ENCODE results near the gene GSKIP.
A peak's percentile ranks its signal among the peaks of the same experiment; 100 is the strongest.

The GSKIP gene

DNA sequence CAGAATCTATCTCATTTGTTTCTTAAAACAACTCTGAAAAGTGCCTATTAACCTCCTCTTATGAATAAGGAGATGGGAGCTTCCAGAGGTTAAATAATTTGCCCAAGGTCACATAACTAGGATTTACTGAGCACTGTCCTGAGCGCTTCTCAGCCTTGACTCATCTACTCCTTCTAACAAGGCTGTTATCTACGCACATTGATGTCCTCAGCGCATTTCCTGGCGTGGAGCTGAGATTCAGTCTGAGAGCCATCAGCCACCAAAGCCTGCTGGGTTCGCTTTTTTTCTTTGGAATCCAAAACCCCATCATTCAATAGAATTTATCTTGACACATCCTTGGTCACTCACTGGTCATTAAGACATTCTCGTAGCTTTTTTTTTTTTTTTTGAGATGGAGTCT lies 57.9 kb downstream of the GSKIP start:
- DNase-seq (ENCODE audit: insufficient read length): no peak
- no peak for TF ChIP-seq TAF1 (IDR thresholded peaks at IDR 0.05; ENCODE audit: borderline replicate concordance, low read depth, low read length)
- no peak for TF ChIP-seq POLR2AphosphoS5 (IDR thresholded peaks at IDR 0.05; ENCODE audit: low read depth, low read length)
- TF ChIP-seq POLR2A (IDR thresholded peaks at IDR 0.05; ENCODE audit: low read depth, low read length): no peak
- no peak for FAIRE-seq

GRCh38 chr14:96422992-96423391 lies 59.7 kb downstream of the GSKIP start:
- TF ChIP-seq POLR2A (IDR thresholded peaks at IDR 0.05; ENCODE audit: low read depth, low read length): no peak
- no peak for TF ChIP-seq POLR2AphosphoS5 (IDR thresholded peaks at IDR 0.05; ENCODE audit: low read depth, low read length)
- TF ChIP-seq TAF1 (IDR thresholded peaks at IDR 0.05; ENCODE audit: borderline replicate concordance, low read depth, low read length): no peak
- DNase-seq (ENCODE audit: insufficient read length) (no peak), FAIRE-seq (no peak)

- no peak for TF ChIP-seq POLR2AphosphoS5 (IDR thresholded peaks at IDR 0.05; ENCODE audit: low read depth, low read length)
- DNase-seq (ENCODE audit: insufficient read length) (no peak), FAIRE-seq (no peak)
Observed at GRCh38 chr14:96423446-96424108, 60.3 kb downstream of the GSKIP start.

- TF ChIP-seq TAF1 (IDR thresholded peaks at IDR 0.05; ENCODE audit: borderline replicate concordance, low read depth, low read length) (no peak), POLR2AphosphoS5 (IDR thresholded peaks at IDR 0.05; ENCODE audit: low read depth, low read length) (no peak), POLR2A (IDR thresholded peaks at IDR 0.05; ENCODE audit: low read depth, low read length) (no peak)
- FAIRE-seq (peak; percentile 75), DNase-seq (ENCODE audit: insufficient read length) (peak; percentile 17)
Observed at GRCh38 chr14:96424109-96424989, 61.0 kb downstream of the GSKIP start.

DNA sequence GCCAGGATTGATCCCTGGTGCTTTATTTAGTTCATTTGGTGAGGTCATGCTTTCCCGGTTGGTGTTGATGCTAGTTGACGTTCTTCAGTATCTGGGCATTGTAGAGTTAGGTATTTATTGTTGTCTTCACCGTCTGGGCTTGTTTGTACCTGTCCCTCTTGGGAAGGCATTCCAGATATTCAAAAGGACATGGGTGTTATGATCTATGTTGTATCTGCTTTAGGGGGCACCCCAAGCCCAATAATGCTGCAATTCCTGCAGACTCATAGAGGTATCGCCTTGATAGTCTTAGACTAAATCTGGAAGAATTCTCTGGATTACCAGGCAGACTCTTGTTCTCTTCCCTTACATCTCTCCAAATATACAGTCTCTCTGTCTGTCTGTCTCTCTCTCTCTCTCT lies 70.7 kb downstream of the GSKIP start:
- DNase-seq (ENCODE audit: insufficient read length): no peak
- no peak for TF ChIP-seq POLR2A (IDR thresholded peaks at IDR 0.05; ENCODE audit: low read depth, low read length)
- no peak for TF ChIP-seq TAF1 (IDR thresholded peaks at IDR 0.05; ENCODE audit: borderline replicate concordance, low read depth, low read length)
- TF ChIP-seq POLR2AphosphoS5 (IDR thresholded peaks at IDR 0.05; ENCODE audit: low read depth, low read length): no peak
- FAIRE-seq: no peak
